GM19395 (cell line): ENCODE measurements around the gene MATN1.

Source experiments
- ATAC-seq: cut with Tn5 transposase; IDR thresholded peaks from one replicate; pipeline ENCODE4 v1.9.1; 2021; ENCODE audit warnings: mild to moderate bottlenecking, moderate library complexity; ENCODE audit not compliant: unreplicated experiment

Gene MATN1

DNA sequence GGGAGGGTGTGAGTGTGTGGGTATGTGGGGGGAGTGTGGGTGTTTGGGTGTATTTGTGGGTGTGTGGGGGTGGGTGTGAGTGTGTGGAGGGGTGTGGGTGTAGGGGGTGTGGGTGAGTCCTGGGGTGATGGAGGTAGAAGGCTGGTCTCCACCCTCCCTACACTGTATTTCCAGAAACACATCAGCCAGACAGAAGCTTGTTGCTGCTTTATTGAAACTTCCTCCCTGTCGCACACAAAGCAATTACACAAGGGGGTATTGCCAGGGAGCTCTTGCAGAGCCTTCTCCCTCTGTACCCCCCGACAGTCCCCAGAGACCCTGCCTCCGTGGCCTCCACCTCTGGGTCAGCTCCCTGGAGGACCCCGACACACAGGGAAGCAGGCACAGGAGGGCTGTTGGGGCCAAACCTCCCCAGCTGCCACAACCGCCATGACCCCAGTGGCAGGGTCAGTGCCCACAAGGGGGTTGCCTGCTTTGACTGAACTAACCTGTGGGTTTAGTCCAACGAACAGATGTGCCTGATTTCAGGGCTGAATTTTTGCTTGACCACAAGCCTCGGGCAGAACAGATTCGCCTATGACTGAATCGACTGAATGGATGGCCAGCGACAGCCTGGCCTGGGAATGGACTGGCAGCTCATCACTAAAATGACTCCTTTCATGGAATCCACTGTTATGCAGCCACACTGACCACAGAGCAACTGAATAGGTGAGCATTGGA is 9.1 kb upstream of the MATN1 start:
- no peak for ATAC-seq

DNA sequence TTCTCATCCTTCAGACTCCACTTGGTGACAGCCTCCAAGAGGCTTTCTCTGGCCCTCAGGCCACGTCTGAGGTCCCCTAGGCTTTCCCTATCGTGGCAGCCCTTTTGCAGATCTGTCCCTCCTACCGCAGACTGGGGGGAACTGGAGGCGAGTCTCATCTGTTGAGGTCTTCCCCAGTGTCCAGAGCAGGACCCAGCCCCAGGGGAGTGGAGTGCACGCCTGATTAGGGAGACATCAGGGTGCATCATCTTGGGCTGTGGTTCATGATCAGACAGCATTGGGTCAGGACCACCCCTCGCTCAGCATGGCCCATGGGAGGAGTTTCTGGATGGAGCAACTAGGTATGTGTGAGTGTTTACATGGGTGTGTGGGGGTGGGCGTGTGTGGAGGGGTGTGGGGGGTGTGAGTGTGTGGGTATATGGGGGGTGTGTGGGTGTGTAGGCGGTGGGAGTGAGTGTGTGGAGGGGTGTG is 8.5 kb upstream of the MATN1 start:
- ATAC-seq, result no peak

DNA sequence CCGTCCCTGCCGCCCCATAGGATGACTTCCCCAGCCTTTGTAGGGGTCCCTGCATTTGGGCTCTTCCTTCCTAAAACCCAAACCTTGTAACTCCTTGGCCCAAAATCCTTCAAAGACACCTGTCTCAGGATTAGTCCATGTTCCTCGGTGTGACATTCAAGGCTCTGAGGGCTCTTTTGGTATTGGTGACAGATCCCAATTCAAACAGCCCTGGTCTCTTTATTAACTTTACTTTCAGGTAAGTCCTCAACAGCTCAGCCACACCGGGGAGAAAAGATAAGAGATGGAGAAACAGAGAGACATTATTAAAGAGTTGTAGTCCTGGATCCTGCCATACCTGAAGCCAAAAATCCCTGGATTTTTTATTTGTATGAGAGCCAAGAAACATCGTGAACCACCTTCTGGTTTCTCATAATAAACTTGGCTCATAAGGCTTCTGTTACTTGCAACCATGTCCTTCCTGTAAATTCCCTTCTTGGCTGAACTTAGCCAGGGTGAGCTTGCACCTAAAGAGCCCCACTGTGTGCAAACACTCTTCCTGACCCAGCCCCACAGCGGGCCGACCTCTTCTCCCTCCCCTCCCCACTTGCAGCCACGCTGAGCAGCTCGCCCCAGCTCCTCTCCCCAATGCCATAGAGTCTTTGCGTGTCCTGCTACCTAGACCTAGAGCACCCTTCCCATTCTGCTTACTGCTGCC is 7.9 kb upstream of the MATN1 start:
- ATAC-seq, result no peak

DNA sequence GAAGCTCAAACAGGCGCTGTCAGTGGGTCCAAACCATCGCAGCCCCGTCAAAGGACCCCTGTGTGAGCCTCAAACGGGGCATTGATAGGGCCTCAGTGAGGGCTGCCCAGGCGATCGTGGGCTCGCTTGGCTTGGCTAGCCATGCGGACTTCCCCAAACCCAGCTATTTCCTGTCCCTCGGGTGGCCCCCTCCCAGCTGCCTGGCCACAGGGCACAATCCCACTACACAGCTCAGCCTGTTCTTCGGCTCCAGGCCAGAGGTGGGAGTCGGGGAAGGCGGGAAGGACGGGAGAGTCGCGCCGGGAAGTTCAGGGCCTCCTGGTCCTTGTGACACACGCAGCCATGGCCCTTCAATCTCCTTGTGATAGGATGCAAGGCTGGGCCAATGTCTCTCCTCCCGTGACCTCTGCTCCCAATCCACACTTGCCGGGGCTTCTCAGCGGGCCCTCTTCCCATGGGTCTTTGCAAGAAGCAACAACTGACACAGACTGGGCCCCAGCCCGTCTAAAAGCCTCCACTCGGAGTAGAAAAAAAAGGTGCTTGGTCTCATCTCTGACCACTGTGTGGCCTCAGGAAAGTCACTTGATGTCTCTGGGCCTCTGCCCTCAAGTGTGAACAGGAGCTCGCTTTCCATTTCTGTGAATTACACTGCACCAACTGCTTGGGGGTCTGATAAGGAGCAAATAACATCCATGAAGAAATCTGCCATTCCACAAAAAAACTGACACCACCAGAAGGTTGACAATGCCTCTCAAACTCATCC is 7.1 kb upstream of the MATN1 start:
- no peak for ATAC-seq

DNA sequence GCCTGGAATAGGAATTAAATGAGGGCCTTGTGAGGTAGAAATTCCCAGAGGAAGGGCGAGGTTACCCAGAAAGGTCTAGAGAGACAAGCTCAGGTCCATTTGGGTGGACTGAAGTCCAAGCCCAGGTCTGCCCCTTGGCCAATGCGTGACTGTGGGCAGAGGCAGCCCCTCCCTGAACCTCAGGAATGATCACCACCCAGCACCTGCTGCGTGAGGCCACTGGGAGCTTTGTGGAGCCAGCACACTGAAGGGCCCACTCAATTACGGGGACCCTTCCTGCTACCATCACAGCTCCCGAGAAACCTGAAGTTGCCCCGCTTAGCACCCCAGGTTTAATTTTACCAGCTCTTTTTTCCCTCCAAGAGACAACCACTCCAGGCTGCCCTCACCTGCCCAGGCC is 6.5 kb upstream of the MATN1 start:
- ATAC-seq, result no peak

DNA sequence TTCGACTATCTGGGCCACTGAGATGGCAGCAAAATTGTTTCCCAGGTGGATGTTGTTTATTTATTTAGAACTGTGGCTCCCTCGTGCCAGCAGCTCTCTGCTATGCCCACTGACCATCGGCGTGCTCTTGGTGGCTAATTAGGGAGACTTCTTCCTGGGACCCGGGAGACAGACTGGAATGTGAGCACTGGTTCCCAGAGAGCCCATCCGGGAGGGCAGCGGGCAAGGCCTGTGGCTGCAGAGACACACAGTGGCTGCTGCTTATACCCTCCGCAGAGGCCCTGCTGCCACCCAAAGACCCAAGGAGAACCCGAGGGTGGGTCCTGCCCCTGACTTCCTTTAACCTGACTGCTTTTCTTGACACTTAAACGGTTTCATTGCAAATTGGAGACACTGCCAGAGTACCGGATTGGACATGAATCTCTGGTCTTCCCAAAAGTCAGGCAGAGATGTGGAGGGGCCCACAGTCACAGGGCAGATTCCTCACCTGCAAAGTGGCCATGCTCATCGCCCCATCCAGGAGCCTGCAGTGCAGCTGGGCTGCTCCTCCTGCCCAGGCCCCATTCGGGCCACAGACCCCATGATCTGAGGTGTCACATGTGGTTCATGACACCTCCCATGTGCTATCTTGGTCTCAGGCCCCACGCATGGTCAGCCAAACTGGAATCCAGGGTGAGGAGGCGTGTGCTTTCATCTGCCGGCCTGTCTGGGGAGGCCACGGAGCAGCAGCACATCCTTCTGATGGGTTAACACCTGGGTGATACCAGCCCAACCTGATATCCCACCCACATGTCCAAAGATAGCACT is 5.7 kb upstream of the MATN1 start:
- no peak for ATAC-seq

DNA sequence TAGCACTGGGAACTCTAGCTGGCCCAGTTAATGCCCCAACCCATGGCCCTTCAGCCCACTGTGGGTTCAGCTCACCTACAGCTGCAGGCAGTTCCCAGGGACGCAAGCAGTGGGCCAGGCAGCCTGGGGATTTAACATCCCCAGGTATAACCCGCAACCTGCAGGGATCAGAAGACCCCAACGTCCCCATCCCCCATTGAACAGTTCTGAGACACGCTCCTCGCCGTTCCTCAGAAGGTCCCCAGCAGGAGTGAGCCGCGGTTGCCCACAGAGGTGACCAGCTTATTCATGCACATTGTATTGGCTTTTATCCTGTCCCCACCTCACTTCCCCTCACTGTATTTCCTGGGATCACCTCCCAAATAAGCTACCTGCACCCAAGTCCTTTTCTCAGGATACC is 5.0 kb upstream of the MATN1 start:
- no peak for ATAC-seq

DNA sequence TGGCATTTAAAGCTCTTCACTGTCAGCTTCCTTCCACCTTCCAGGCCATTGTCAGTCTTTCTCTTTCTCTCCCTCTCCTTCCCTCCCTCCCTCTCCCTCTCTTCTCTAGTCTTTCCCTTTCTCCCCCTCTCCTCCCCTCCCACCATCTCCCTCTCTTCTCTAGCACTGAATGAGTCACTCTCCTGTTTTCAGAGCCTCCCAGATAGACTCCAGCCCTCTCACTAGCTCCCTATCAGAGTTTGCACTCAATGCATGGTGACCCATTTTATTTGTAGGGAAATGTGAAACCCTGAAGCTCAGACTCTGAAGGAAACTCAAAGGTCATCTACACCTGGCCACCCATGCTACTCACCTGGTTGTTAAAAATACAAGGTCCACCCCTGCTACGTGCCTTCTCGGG is 4.4 kb upstream of the MATN1 start:
- no peak for ATAC-seq

DNA sequence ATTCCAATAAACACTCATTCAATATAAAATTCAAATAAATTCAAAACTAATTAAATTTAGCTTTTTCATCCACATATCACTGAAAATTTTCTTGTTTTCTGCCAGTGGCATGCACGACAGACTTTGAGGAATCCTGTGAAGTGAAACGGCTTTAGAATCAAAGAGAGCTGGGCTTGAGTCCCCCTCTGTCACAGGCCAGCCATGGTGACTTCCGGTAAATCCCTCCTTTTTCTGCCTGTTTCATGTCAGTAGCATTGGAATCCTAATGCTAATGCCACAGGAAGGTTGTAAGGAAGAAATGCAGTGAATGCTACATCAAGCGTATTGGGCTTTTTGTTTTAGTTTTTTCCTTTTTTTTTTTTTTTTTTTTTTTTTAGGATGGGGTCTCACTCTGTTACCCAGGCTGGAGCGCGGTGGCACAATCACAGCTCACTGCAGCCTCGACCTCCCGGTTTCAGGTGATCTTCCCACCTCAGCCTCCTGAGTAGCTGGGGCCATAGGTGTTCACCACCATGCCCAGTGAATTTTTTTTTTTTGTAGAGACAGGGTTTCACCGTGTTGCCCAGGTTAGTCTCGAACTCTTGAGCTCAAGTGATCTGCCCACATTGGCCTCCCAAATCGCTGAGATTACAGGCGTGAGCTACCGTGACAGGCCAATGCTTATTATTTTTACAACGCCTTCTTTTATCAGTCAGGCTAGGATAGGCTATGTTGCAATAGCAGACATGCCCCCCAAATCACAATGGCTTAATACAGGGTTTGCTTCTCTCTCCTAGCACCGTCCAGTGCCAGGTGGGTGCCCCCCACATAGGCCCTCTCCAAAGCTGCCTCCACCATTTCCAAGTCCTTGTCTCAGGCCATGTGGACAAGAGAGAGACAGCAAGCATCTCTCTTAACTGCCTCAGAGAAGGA is 3.6 kb upstream of the MATN1 start:
- ATAC-seq, result no peak

DNA sequence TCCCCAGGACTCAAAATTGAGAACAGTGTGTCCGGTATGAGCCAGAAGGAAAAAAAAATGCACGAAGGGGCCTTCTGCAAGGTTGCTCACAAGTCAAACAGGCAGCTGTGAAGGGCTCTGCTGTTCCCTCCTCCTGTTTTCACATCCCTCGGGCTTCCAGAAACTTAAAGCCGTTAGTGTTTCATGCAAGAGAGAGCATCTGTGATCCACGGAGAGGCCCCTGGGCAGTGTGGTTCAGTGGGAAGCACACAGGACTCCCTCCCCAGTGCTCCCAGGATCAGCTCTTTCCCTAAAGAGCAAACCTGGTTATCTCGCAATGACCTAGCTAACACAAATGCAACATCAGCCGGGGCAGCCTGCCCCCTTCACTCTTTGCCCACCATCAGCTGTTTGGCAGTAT is 2.9 kb upstream of the MATN1 start:
- no peak for ATAC-seq

DNA sequence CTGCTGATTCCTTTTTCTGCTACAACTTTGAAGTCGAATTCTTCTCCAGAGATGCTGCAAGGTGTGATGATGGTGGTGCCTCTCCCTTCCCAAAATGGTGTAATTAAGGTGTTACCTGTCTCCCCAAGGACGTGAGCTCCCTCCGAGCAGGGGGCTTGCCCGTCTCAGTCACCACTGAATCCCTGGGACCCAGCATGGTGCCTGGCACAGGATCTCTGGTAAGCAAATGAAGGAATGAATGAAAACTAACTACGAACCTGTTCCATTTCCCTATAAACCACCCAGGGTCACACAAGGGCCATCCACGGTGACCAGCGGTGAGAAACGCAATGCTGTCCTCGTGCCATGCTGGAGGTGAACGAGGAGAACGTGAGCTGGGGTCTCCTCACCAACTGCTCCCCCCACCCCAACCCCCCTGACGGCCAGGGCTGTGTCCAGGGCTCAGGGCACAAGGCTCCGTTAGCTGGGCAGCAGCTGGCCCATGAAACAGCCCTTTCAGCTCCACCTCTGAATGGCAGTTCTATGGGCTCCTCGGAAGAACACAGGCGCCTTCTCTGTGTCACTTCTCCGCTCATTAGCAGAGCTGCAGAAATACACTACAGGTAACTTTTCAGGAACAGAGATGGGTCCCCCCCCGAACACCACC is 2.2 kb upstream of the MATN1 start:
- ATAC-seq, result no peak

DNA sequence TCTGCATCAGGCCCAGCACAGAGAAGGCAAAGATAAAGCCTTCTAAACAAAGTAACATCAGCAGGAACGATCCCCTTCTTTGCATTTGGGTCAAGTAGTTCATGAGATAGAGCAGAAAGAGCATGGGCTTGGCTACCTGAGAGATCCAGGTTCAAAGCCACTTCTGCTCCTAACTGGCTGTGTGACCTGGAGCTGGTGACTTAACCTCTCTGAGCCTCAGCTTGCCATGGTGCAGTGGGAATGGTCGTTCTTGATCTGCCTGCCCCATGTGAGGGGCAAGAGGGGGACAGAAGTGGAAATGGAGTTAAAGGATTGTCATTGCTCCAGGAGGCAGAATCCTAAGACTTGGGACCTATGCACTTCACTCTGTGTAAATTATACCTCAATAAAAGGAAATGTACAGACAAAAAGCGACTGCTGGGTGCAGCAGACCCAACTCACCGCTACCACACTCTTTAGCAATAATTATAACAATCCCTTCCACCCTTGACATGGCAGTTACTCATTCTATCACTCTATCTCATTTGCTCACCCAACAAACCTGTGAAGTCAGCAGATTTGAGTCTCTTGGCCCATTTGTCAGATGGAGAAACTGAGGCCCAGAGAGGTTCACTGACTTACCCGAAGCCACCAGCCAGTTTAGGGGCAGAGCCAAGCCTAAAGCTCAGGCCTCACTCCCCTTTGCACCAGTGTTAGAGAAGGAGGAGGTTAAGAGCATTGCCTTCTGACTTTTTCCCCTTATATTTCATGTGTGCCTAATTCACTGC is 1.5 kb upstream of the MATN1 start:
- no peak for ATAC-seq

DNA sequence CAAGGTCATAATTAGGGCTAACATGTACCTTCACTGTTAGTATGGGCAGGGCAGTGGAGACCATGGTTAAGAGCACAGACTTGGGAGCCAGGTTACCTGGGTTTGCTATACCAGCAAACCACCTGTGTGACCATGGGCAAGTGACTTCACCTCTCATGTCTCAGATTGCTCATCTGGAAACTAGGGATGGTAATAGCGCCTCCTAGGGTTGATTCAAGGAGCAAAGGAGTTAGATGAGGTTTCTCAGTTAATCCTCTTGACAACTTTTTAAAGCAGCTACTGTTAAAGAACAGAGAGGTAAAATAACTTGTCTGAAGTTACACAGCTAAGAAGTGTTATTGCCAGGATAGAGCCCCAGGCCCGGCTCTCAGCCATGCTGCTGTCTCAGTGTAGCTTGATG is 790 bp upstream of the MATN1 start:
- ATAC-seq, result no peak

DNA sequence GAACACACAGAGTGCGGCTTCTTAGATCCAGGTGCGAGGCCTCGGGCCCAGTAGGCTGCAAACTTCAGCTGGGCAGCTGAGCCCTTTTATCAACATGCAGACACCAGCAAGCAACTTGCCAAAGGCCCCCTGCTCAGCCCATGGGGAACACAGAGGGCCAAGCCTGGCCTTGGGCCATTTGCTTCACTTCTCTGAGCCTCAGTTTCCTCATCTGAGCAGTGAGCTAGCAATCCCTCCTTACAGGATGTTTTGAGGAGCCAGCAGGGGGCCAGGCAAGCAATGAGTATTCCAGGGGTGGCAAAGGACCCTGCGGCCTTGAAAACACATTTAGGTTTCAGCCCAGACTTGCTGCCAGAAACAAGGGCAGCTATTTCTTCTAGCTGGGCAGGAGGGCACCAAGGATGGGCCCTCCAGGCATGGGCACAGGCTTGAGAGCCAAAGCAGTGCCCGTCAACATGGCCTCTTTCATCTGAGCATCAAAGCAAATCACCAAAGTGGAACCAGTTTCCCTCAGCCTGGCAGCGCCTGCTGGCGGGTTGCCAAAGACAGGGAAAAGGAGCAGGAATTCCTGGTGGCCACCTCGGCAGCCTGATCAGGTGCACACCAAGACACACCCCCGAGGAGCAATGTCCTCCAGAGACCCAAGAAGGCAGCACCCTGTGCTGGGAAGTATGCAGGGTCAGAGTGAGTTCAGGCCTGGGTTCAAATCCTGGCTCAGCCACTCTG is 1.4 kb downstream of the MATN1 start:
- ATAC-seq, result no peak

DNA sequence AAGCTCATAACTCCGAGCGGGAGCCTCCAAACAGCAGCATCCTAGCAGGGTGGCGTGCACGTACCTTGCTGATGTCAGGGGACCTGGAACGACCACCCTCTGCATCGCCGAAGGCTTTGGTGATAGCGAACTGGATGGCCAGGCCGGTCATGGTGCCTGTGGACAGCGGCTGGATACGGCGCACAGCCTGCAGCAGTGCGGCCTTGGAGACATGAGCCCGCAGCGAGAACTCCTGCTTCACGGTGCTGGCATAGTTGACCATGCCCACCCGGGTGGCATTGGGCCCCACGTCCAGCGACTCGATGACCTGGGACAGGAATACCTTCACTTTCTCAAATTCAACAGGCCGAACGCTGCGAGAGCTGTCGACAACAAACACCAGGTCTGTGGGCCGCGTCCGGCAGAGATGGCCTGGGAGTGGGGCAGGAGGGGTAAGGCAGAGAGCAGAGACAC is 2.0 kb downstream of the MATN1 start:
- ATAC-seq, result no peak

DNA sequence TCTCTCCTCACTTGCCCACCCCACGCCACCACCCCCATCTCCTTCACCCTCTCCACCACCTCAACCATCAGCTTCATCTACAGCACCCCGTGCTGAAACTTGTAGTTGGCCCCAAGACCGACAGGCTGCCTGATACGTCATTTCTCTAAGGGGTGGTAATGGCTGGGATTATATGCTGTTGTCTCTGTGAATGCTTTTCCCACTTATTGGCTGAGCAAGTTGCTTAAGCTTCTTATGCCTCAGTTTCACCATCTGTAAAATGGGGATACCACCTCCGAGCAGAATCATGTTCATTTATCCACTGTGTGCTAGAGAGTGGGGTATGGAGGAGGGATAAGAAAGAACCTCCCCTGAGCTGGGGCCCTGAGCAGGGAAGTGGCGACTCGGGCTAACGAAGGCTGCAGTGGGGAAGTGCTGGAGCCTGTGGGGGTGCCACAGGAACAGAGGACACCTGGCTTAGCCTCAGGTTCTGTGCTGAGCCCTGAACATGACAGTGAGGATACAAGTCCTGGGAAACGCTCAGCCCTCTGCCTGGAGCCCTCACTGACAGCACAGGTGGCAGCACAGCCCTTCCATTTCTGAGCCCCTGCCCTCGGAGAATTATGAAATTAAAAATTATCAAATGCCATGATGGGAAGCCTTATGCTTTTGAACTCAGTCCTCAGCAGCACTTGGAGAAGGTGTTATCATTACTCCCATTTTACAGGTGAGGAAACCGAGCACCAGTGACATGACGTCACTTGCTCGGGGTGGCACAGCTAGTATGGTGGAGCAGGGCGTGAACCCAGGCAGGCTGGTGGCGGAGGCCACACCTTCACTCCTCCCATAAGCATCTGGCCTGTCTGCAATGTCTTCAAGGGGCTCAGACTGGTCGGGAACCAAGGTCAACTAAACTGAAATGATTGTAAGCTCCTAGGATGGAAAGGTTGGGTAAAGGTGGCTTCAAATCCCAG is 2.8 kb downstream of the MATN1 start:
- no peak for ATAC-seq
